Natural killer cell treated with Interleukin-12 subunit alpha and Interleukin-12 subunit beta and Interleukin-15 and Interleukin-18, amount 100 ng/mL, for 72 hours (primary cell): ENCODE data around the gene OSBPL3. TPM values are rescaled to one million over a fixed set of nuclear protein-coding genes. Genes with fewer than 3 reads are reported as not detected.

Experiments
- ATAC-seq, 2 donors: fragments of 150-1000 bp; cut with Tn5 transposase in 1 of 2; sonication (Bioruptor Pico), chemical (Tn5 transposase) in 1 of 2; 2 replicates each; pipeline ENCODE4 v1.10.0; 2021
- DNase-seq: peaks from one replicate; pipeline ENCODE4 v3.0.0; 2022; ENCODE audit warnings: low spot score
- H3K27ac Mint-ChIP-seq, 2 donors: 1 replicate in 1 of 2; 2 replicates in 1 of 2; pipeline ENCODE4 v1.8.0; 2022; ENCODE audit warnings: mixed read lengths in 2 of 2, mild to moderate bottlenecking in 1 of 2, moderate library complexity in 1 of 2
- H3K27me3 Mint-ChIP-seq, 2 donors: 1 replicate in 1 of 2; 2 replicates in 1 of 2; pipeline ENCODE4 v1.8.0; 2022; ENCODE audit warnings: mixed read lengths in 2 of 2
- H3K36me3 Mint-ChIP-seq: one replicate; pipeline ENCODE4 v1.8.0; 2022; ENCODE audit warnings: mixed read lengths
- H3K4me1 Mint-ChIP-seq, 2 donors: 1 replicate in 1 of 2; 2 replicates in 1 of 2; pipeline ENCODE4 v1.8.0; 2022; ENCODE audit warnings: low read depth in 2 of 2, mixed read lengths in 2 of 2, mild to moderate bottlenecking in 1 of 2
- H3K4me3 Mint-ChIP-seq: one replicate; pipeline ENCODE4 v1.8.0; 2022; ENCODE audit warnings: mixed read lengths
- H3K9me3 Mint-ChIP-seq: 2 replicates; pipeline ENCODE4 v1.8.0; 2022; ENCODE audit warnings: mixed read lengths
- total RNA-seq, 2 donors: library from RNA; stranded (reverse); gene quantifications; one replicate each; pipeline ENCODE4 v1.2.3, GENCODE V29; 2022

OSBPL3 gene
- total RNA-seq, 2 donors from 2014 or later = 34.7 to 70.4 TPM

- Mint-ChIP-seq H3K4me1 (peaks cover under 1 to 4% of the 10 kb centered on the region in 2 donors), H3K27me3 (no peaks in the 10 kb centered on the region), H3K9me3 (no peaks in the 10 kb centered on the region), H3K4me3 (no peak overlapping the region), H3K27ac (peak overlapping the region in 1 of 2 donors; percentile 1), H3K36me3 (peaks cover 15% of the 10 kb centered on the region)
- DNase-seq (no peak), ATAC-seq (no peak)
Observed at GRCh38 chr7:24842029-24842428, 137.9 kb downstream of the OSBPL3 start.

- Mint-ChIP-seq H3K36me3 (peaks cover 15% of the 10 kb centered on the region), H3K27me3 (no peaks in the 10 kb centered on the region), H3K4me3 (no peak overlapping the region), H3K4me1 (peaks cover 7 to 12% of the 10 kb centered on the region in 2 donors), H3K9me3 (no peaks in the 10 kb centered on the region), H3K27ac (no peak overlapping the region)
- DNase-seq (no peak), ATAC-seq (no peak)
Observed at GRCh38 chr7:24840563-24840962, 139.4 kb downstream of the OSBPL3 start.

- H3K4me1 Mint-ChIP-seq = peaks cover 11 to 20% of the 10 kb centered on the region in 2 donors
- ATAC-seq = no peak
Observed at GRCh38 chr7:24836084-24836483, 143.9 kb downstream of the OSBPL3 start.

GRCh38 chr7:24835643-24836042 lies 144.3 kb downstream of the OSBPL3 start:
- Mint-ChIP-seq H3K4me3 (no peak overlapping the region), H3K4me1 (peaks cover 13 to 23% of the 10 kb centered on the region in 2 donors), H3K27ac (peak overlapping the region in 1 of 2 donors; percentile 78), H3K27me3 (no peaks in the 10 kb centered on the region), H3K9me3 (no peaks in the 10 kb centered on the region), H3K36me3 (peaks cover 20% of the 10 kb centered on the region)
- DNase-seq (no peak), ATAC-seq (no peak)

More at GRCh38 chr7:24836084-24836483, 143.9 kb downstream of the OSBPL3 start:
- Mint-ChIP-seq H3K36me3 (peaks cover 17% of the 10 kb centered on the region), H3K27ac (peak overlapping the region in 1 of 2 donors; percentile 78), H3K9me3 (no peaks in the 10 kb centered on the region), H3K4me3 (no peak overlapping the region), H3K27me3 (no peaks in the 10 kb centered on the region)
- no peak for DNase-seq

- Mint-ChIP-seq H3K36me3 (peaks cover 16% of the 10 kb centered on the region), H3K4me1 (peaks cover 13 to 25% of the 10 kb centered on the region in 2 donors), H3K4me3 (no peak overlapping the region), H3K9me3 (no peaks in the 10 kb centered on the region), H3K27ac (no peak overlapping the region), H3K27me3 (no peaks in the 10 kb centered on the region)
- DNase-seq (no peak), ATAC-seq (peak in 1 of 2 donors; percentile 22)
Observed at GRCh38 chr7:24834128-24834798, 145.7 kb downstream of the OSBPL3 start.

GRCh38 chr7:24833549-24833948 lies 146.4 kb downstream of the OSBPL3 start:
- Mint-ChIP-seq H3K27ac (peak overlapping the region in 1 of 2 donors; percentile 74), H3K27me3 (no peaks in the 10 kb centered on the region)
- no peak for ATAC-seq

GRCh38 chr7:24831240-24831639 lies 148.7 kb downstream of the OSBPL3 start:
- H3K36me3 Mint-ChIP-seq = peaks cover 12% of the 10 kb centered on the region
- H3K4me1 Mint-ChIP-seq = peaks cover 22 to 32% of the 10 kb centered on the region in 2 donors
- DNase-seq (no peak), ATAC-seq (no peak)
- H3K27ac Mint-ChIP-seq = no peak overlapping the region
- H3K4me3 Mint-ChIP-seq = no peak overlapping the region
- H3K9me3 Mint-ChIP-seq = no peaks in the 10 kb centered on the region
- no peaks in the 10 kb centered on the region for H3K27me3 Mint-ChIP-seq

More at GRCh38 chr7:24833549-24833948, 146.4 kb downstream of the OSBPL3 start:
- H3K4me3 Mint-ChIP-seq = no peak overlapping the region
- no peaks in the 10 kb centered on the region for H3K9me3 Mint-ChIP-seq
- DNase-seq = no peak
- H3K36me3 Mint-ChIP-seq = peaks cover 14% of the 10 kb centered on the region
- H3K4me1 Mint-ChIP-seq = peaks cover 13 to 28% of the 10 kb centered on the region in 2 donors

- no peak for DNase-seq
- no peaks in the 10 kb centered on the region for H3K9me3 Mint-ChIP-seq
- no peak overlapping the region for H3K27ac Mint-ChIP-seq
- H3K27me3 Mint-ChIP-seq = no peaks in the 10 kb centered on the region
- peaks cover 12% of the 10 kb centered on the region for H3K36me3 Mint-ChIP-seq
- H3K4me3 Mint-ChIP-seq = no peak overlapping the region
- H3K4me1 Mint-ChIP-seq = peaks cover 23 to 34% of the 10 kb centered on the region in 2 donors
- ATAC-seq = no peak
Observed at GRCh38 chr7:24830440-24831050, 149.4 kb downstream of the OSBPL3 start.

GRCh38 chr7:24829787-24830186 lies 150.2 kb downstream of the OSBPL3 start:
- DNase-seq (no peak), ATAC-seq (peak in 1 of 2 donors; percentile 80)
- Mint-ChIP-seq H3K36me3 (peaks cover 15% of the 10 kb centered on the region), H3K4me3 (no peak overlapping the region), H3K27me3 (no peaks in the 10 kb centered on the region), H3K9me3 (no peaks in the 10 kb centered on the region), H3K27ac (no peak overlapping the region), H3K4me1 (peaks cover 28 to 37% of the 10 kb centered on the region in 2 donors)

- H3K27me3 Mint-ChIP-seq = no peaks in the 10 kb centered on the region
- ATAC-seq (no peak), DNase-seq (no peak)
- H3K4me3 Mint-ChIP-seq = no peak overlapping the region
- no peak overlapping the region for H3K27ac Mint-ChIP-seq
- peaks cover 20% of the 10 kb centered on the region for H3K36me3 Mint-ChIP-seq
- no peaks in the 10 kb centered on the region for H3K9me3 Mint-ChIP-seq
- peaks cover 32 to 41% of the 10 kb centered on the region in 2 donors for H3K4me1 Mint-ChIP-seq
Observed at GRCh38 chr7:24828891-24829661, 150.9 kb downstream of the OSBPL3 start.

GRCh38 chr7:24827589-24827988 lies 152.4 kb downstream of the OSBPL3 start:
- Mint-ChIP-seq H3K4me1 (peaks cover 32 to 41% of the 10 kb centered on the region in 2 donors), H3K36me3 (peaks cover 20% of the 10 kb centered on the region), H3K4me3 (no peak overlapping the region), H3K27ac (peak overlapping the region in 1 of 2 donors; percentile 11), H3K27me3 (no peaks in the 10 kb centered on the region), H3K9me3 (no peaks in the 10 kb centered on the region)
- DNase-seq (no peak), ATAC-seq (no peak)

- peaks cover 20% of the 10 kb centered on the region for H3K36me3 Mint-ChIP-seq
- H3K4me3 Mint-ChIP-seq = peak overlapping the region; percentile 61
- no peak for ATAC-seq
Observed at GRCh38 chr7:24827027-24827426, 153.0 kb downstream of the OSBPL3 start.

GRCh38 chr7:24826662-24827020 lies 153.3 kb downstream of the OSBPL3 start:
- peak overlapping the region; percentile 61 for H3K4me3 Mint-ChIP-seq
- H3K9me3 Mint-ChIP-seq = no peaks in the 10 kb centered on the region
- peaks cover 34 to 45% of the 10 kb centered on the region in 2 donors for H3K4me1 Mint-ChIP-seq
- peak overlapping the region; percentile 11 to 61 for H3K27ac Mint-ChIP-seq
- peaks cover 20% of the 10 kb centered on the region for H3K36me3 Mint-ChIP-seq
- DNase-seq (no peak), ATAC-seq (peak in 1 of 2 donors; percentile 73)
- no peaks in the 10 kb centered on the region for H3K27me3 Mint-ChIP-seq

More at GRCh38 chr7:24827027-24827426, 153.0 kb downstream of the OSBPL3 start:
- Mint-ChIP-seq H3K9me3 (no peaks in the 10 kb centered on the region), H3K27ac (peak overlapping the region; percentile 11 to 61), H3K4me1 (peaks cover 32 to 41% of the 10 kb centered on the region in 2 donors), H3K27me3 (no peaks in the 10 kb centered on the region)
- DNase-seq = no peak
